HG03354 (cell line): ENCODE data around the gene CDH6.
A peak's percentile ranks its signal among the peaks of the same experiment; 100 is the strongest.

Source experiments
- ATAC-seq: cut with Tn5 transposase; IDR thresholded peaks from one replicate; pipeline ENCODE4 v1.9.1; 2021; ENCODE audit warnings: mild to moderate bottlenecking; ENCODE audit not compliant: unreplicated experiment, poor library complexity, severe bottlenecking

The CDH6 gene

GRCh38 chr5:31193591-31194467 is at the start of gene CDH6:
Gene CDH6 (plus strand): TSS chr5:31193686. CDS start chr5:31267474, 73,788 bp downstream.
- no peak for ATAC-seq

GRCh38 chr5:31144364-31144763 is 49.1 kb upstream of the CDH6 start:
- no peak for ATAC-seq

GRCh38 chr5:31148959-31149475 is 44.5 kb upstream of the CDH6 start:
- ATAC-seq: no peak

GRCh38 chr5:31153521-31153920 is 40.0 kb upstream of the CDH6 start:
- no peak for ATAC-seq

GRCh38 chr5:31156631-31157160 is 36.8 kb upstream of the CDH6 start:
- no peak for ATAC-seq

GRCh38 chr5:31157720-31158119 is 35.8 kb upstream of the CDH6 start:
- no peak for ATAC-seq

- no peak for ATAC-seq
Measured at GRCh38 chr5:31158686-31159085, 34.8 kb upstream of the CDH6 start.

GRCh38 chr5:31161781-31162181 is 31.7 kb upstream of the CDH6 start:
- no peak for ATAC-seq

GRCh38 chr5:31165729-31166128 is 27.8 kb upstream of the CDH6 start:
- no peak for ATAC-seq

- no peak for ATAC-seq
Measured at GRCh38 chr5:31169379-31169778, 24.1 kb upstream of the CDH6 start.

- ATAC-seq: no peak
Measured at GRCh38 chr5:31172881-31173280, 20.6 kb upstream of the CDH6 start.

- ATAC-seq: no peak
Measured at GRCh38 chr5:31173614-31174013, 19.9 kb upstream of the CDH6 start.

GRCh38 chr5:31181376-31181987 is 12.0 kb upstream of the CDH6 start:
- ATAC-seq: no peak

- no peak for ATAC-seq
Measured at GRCh38 chr5:31182136-31182535, 11.3 kb upstream of the CDH6 start.

- no peak for ATAC-seq
Measured at GRCh38 chr5:31185951-31186350, 7.5 kb upstream of the CDH6 start.

- ATAC-seq: peak; percentile 62
Measured at GRCh38 chr5:31186672-31187267, 6.7 kb upstream of the CDH6 start.

- no peak for ATAC-seq
Measured at GRCh38 chr5:31187591-31187990, 5.9 kb upstream of the CDH6 start.

- ATAC-seq: no peak
Measured at GRCh38 chr5:31192442-31192841, 1.0 kb upstream of the CDH6 start.

GRCh38 chr5:31193116-31193515 is 370 bp upstream of the CDH6 start:
- ATAC-seq: no peak

- no peak for ATAC-seq
Measured at GRCh38 chr5:31194468-31194813, 955 bp downstream of the CDH6 start.
